Measurements from ENCODE around the gene DUSP10.
A peak's percentile ranks its signal among the peaks of the same experiment; 100 is the strongest.

Gene DUSP10

DNA sequence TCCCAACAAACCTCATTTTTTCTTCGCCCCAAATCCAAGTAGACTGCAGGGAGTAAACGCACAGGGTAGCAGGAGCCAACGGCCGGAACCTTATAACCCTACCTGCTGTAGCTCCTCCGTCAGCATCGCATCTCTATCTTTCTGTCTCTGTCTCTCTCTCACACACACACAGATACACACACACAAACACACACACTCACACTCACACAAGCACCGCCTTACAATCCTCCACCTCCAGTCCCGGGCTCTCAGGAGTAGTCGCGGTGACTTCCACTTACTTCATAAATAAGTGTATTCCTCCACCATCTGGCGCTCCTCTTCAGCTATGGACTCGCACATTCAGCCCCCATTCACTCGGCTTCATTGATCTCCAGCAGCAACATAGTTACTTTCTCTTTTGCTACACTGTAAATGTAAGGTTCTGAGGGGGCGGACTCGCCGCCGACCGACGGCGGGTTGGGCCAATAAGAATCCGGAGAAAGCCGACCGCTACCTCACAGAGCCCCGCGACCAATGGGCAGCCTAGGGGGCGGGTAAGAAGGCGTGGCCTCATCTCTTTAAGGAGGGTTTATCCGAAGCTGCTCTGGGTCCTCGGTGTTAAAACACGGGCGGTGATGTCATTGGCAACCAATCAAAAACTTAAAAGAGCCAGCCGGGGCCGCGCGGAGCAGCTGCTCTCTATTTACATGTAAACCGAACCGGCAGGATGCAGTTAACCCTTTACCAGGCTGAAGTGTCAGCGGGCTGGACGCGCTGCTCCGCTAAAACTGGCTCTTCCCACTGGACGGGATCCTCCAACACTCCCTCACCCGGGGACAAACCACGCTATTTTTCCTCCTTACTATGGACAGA lies at the start of gene DUSP10:
Gene DUSP10 (minus strand): TSS at position 387 of the 852 bp plus-strand sequence. CDS start 2,345 bp downstream, outside the sequence.
- ATAC-seq (replicated peaks; ENCODE audit: extremely low read depth, poor library complexity, severe bottlenecking) (peak; percentile 83), DNase-seq (ENCODE audit: low spot score in 2 of 2) (peak; percentile 97 to 100)
- Mint-ChIP-seq H3K9me3 (no peaks in the 10 kb centered on the region), H3K27ac (ENCODE audit: low read depth) (no peak within 1 kb of the TSS), H3K27me3 (no peaks in the 10 kb centered on the region), H3K4me3 (no peak within 1 kb of the TSS), H3K36me3 (ENCODE audit: insufficient read depth) (peaks cover 18% of the 10 kb centered on the region), H3K4me1 (peaks cover 21% of the 10 kb centered on the region)

DNA sequence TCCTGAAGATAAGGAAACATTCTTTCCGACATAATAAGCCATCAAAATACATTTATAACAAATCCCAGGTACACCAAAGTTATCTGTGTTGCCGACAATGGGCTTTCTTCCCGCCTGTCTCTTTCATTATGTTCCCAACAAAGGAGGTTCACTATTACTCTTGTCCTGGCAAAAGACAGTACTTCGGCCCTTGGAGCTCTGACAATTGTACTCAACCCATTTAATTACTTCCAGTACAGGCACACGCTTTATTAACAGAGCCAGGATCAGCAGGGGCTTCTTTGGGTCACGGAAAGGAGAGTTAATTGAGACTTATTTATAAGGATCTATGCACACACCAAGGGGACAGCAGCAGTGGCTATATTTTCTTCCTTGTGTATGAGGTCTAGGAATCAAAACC lies 46.6 kb upstream of the DUSP10 start:
- H3K4me1 Mint-ChIP-seq: peaks cover 25% of the 10 kb centered on the region
- no peak overlapping the region for H3K4me3 Mint-ChIP-seq
- no peaks in the 10 kb centered on the region for H3K27me3 Mint-ChIP-seq
- no peaks in the 10 kb centered on the region for H3K9me3 Mint-ChIP-seq
- no peak for DNase-seq (ENCODE audit: low spot score in 2 of 2)
- no peak for ATAC-seq (replicated peaks; ENCODE audit: extremely low read depth, poor library complexity, severe bottlenecking)
- peaks cover 3% of the 10 kb centered on the region for H3K36me3 Mint-ChIP-seq (ENCODE audit: insufficient read depth)
- H3K27ac Mint-ChIP-seq (ENCODE audit: low read depth): no peak overlapping the region

DNA sequence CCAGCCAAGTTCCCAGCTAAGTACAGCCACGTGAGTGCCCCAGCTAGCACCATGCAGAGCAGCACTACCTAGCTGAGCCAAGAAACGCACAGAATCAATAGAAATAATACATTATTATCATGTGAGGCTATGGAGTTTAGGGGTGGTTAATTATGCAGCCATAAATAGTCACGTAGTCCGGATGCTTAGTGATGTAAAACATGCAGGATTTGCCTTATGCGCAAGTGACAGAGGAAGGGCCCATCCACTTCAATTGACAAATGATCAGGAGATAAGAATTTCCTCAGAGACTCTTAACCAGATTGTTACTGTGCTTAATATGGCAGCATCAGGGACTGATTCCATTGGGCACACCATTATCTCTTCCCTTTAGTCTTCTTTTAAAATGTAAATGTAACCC lies 44.8 kb upstream of the DUSP10 start:
- H3K36me3 Mint-ChIP-seq (ENCODE audit: insufficient read depth): peaks cover 2% of the 10 kb centered on the region

DNA sequence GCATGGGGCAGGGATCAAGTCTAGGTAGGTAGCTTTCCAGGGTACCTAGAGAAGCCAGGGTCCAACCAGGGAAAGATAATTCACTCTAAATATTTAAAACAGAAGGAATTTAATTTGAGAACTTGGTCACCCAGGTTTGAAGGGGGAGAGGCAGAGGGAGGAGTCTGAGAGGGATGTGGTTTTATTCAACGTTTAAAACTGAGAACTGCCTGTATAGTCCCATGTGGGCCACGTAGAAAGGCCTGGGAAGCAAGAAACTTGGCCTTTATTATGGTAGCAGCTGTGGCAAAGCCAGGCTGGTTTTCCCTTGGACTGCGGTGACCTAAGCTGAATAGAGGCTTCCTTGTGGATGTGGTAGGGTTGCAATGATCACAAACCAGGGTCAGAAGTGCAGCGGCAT lies 42.0 kb upstream of the DUSP10 start:
- peak overlapping the region; percentile 22 for H3K27ac Mint-ChIP-seq (ENCODE audit: low read depth)

More for the DNA sequence above, 44.8 kb upstream of the DUSP10 start:
- no peak for DNase-seq (ENCODE audit: low spot score in 2 of 2)
- Mint-ChIP-seq H3K27me3 (no peaks in the 10 kb centered on the region), H3K4me3 (no peak overlapping the region), H3K4me1 (peaks cover 21% of the 10 kb centered on the region), H3K9me3 (no peaks in the 10 kb centered on the region), H3K27ac (ENCODE audit: low read depth) (no peak overlapping the region)
- ATAC-seq (replicated peaks; ENCODE audit: extremely low read depth, poor library complexity, severe bottlenecking): no peak

GRCh38 chr1:221783437-221783836 lies 41.5 kb upstream of the DUSP10 start:
- peak; percentile 69 for ATAC-seq (replicated peaks; ENCODE audit: extremely low read depth, poor library complexity, severe bottlenecking)
- DNase-seq (ENCODE audit: low spot score in 2 of 2): no peak
- H3K36me3 Mint-ChIP-seq (ENCODE audit: insufficient read depth): peaks cover 3% of the 10 kb centered on the region
- H3K27me3 Mint-ChIP-seq: no peaks in the 10 kb centered on the region
- H3K27ac Mint-ChIP-seq (ENCODE audit: low read depth): peak overlapping the region; percentile 22
- H3K9me3 Mint-ChIP-seq: no peaks in the 10 kb centered on the region
- H3K4me3 Mint-ChIP-seq: peak overlapping the region; percentile 61
- H3K4me1 Mint-ChIP-seq: peaks cover 45% of the 10 kb centered on the region

More for the DNA sequence above, 42.0 kb upstream of the DUSP10 start:
- ATAC-seq (replicated peaks; ENCODE audit: extremely low read depth, poor library complexity, severe bottlenecking): peak; percentile 88
- H3K9me3 Mint-ChIP-seq: no peaks in the 10 kb centered on the region
- H3K4me3 Mint-ChIP-seq: peak overlapping the region; percentile 61
- H3K27me3 Mint-ChIP-seq: no peaks in the 10 kb centered on the region
- no peak for DNase-seq (ENCODE audit: low spot score in 2 of 2)
- H3K36me3 Mint-ChIP-seq (ENCODE audit: insufficient read depth): peaks cover 2% of the 10 kb centered on the region
- peaks cover 40% of the 10 kb centered on the region for H3K4me1 Mint-ChIP-seq

DNA sequence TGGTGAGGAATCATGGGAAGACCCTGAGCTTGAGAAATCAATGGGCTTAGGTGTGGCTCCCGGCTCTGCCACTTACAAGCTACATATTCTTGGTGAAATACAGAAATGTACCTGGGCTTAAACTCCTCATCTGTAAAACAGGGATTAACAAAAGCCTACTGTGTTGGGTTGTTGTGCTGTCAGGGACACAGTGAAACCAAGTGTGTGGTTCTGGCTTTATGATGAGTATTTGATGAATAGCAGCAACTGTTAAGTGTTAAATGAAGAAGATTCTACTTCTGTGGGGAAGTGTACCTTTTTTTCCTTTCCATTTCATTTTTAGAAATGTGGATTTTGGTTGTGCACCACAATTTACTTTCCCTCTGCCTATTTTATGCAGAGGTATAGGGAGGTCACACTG lies 41.1 kb upstream of the DUSP10 start:
- Mint-ChIP-seq H3K4me3 (peak overlapping the region; percentile 61), H3K27ac (ENCODE audit: low read depth) (peak overlapping the region; percentile 22), H3K36me3 (ENCODE audit: insufficient read depth) (peaks cover 3% of the 10 kb centered on the region), H3K9me3 (no peaks in the 10 kb centered on the region), H3K4me1 (peaks cover 50% of the 10 kb centered on the region), H3K27me3 (no peaks in the 10 kb centered on the region)
- ATAC-seq (replicated peaks; ENCODE audit: extremely low read depth, poor library complexity, severe bottlenecking) (no peak), DNase-seq (ENCODE audit: low spot score in 2 of 2) (no peak)

DNA sequence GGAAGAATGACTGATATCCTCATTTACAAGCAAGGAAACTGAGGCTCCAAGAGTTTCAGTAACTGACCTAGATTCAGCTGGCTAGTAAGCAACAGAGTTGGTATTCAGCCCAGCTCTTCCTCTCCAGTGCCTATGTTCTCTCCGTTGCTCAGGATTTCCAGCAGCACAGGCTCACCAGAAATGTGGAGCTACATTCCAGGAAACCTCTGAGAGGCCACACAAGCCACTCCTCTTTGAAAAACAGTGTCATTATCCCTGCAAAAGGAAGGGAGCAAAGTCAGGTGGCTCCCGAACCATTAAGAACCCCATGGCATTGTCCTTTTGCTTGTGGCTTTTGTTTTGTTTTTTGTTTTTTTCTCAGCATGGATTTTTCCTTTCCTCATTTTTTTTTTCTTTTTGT lies 40.6 kb upstream of the DUSP10 start:
- Mint-ChIP-seq H3K4me3 (no peak overlapping the region), H3K4me1 (peaks cover 55% of the 10 kb centered on the region)

DNA sequence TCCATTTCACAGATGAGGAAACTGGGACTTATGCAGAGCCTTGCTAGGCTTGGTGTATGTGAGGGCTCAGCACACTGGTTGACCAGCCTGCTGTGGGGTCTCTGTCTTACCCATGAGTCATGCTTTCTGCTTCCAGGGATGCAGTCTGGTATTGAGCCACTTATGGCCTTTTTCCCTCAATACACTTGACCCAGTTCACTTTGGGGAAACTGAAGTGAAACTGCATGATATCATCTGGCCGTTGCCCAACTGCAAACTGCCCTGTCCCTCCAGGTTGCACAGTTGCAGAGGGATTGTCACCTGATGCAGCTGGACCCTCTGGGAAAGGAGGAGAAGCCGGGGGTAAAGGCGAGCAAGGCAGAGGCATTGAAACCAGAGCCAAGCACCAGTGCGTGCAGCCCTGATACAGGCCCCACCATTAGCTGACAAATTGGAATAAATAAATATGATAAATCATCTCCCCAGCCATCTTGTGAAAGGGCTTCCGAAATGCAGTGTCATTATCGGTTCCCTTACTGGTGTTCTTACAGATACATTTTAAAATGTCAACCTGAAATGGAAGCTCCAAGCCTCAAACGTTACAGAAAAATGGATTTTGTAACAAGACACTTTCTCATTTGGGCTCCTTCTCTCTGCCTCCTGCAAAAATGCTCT lies 39.3 kb upstream of the DUSP10 start:
- H3K27ac Mint-ChIP-seq (ENCODE audit: low read depth): no peak overlapping the region
- DNase-seq (ENCODE audit: low spot score in 2 of 2): no peak
- no peaks in the 10 kb centered on the region for H3K9me3 Mint-ChIP-seq
- no peaks in the 10 kb centered on the region for H3K27me3 Mint-ChIP-seq
- H3K4me3 Mint-ChIP-seq: no peak overlapping the region
- peaks cover 4% of the 10 kb centered on the region for H3K36me3 Mint-ChIP-seq (ENCODE audit: insufficient read depth)
- H3K4me1 Mint-ChIP-seq: peaks cover 65% of the 10 kb centered on the region
- no peak for ATAC-seq (replicated peaks; ENCODE audit: extremely low read depth, poor library complexity, severe bottlenecking)

More for the DNA sequence above, 40.6 kb upstream of the DUSP10 start:
- Mint-ChIP-seq H3K27me3 (no peaks in the 10 kb centered on the region), H3K36me3 (ENCODE audit: insufficient read depth) (peaks cover 2% of the 10 kb centered on the region), H3K27ac (ENCODE audit: low read depth) (no peak overlapping the region), H3K9me3 (no peaks in the 10 kb centered on the region)
- ATAC-seq (replicated peaks; ENCODE audit: extremely low read depth, poor library complexity, severe bottlenecking) (no peak), DNase-seq (ENCODE audit: low spot score in 2 of 2) (no peak)

GRCh38 chr1:221780175-221780574 lies 38.3 kb upstream of the DUSP10 start:
- H3K9me3 Mint-ChIP-seq: no peaks in the 10 kb centered on the region
- H3K27me3 Mint-ChIP-seq: no peaks in the 10 kb centered on the region
- no peak overlapping the region for H3K4me3 Mint-ChIP-seq
- DNase-seq (ENCODE audit: low spot score in 2 of 2) (no peak), ATAC-seq (replicated peaks; ENCODE audit: extremely low read depth, poor library complexity, severe bottlenecking) (no peak)
- peaks cover 4% of the 10 kb centered on the region for H3K36me3 Mint-ChIP-seq (ENCODE audit: insufficient read depth)
- H3K4me1 Mint-ChIP-seq: peaks cover 73% of the 10 kb centered on the region
- H3K27ac Mint-ChIP-seq (ENCODE audit: low read depth): peak overlapping the region; percentile 82

GRCh38 chr1:221779771-221780170 lies 37.9 kb upstream of the DUSP10 start:
- Mint-ChIP-seq H3K36me3 (ENCODE audit: insufficient read depth) (peaks cover 4% of the 10 kb centered on the region), H3K4me1 (peaks cover 73% of the 10 kb centered on the region)
- ATAC-seq (replicated peaks; ENCODE audit: extremely low read depth, poor library complexity, severe bottlenecking): no peak

DNA sequence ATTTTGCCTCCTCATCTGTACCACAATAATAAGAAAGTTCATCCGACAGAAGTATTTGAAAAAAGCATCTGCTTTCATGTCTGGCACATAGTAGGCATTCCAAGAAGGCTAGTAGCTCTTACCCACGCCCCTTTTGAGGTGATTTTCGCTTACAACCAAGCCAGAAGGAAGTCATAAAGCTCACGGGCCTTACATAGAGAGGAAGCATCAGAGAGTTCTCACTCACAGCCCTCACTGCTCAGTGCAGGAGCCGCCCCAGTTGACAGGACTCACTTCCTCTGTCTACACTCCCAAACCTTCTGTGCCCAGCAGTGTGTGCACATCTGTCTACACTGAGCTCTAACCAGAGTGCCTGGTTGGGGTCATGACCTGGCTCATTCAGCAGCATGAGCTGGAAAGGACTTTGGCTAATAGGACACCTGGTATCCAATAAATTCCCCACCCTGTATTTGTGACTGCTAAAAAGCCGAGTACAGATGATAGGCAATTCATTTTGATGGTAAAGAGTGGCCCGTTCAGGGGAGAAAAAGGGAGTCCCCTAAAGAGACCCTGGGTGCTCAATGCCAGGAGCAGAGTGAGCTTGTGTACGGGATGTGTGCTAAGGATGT lies 36.8 kb upstream of the DUSP10 start:
- H3K27ac Mint-ChIP-seq (ENCODE audit: low read depth): peak overlapping the region; percentile 90
- ATAC-seq (replicated peaks; ENCODE audit: extremely low read depth, poor library complexity, severe bottlenecking) (peak; percentile 66), DNase-seq (ENCODE audit: low spot score in 2 of 2) (peak in 1 of 2 donors; percentile 44)
- no peaks in the 10 kb centered on the region for H3K9me3 Mint-ChIP-seq
- peaks cover 4% of the 10 kb centered on the region for H3K36me3 Mint-ChIP-seq (ENCODE audit: insufficient read depth)
- H3K4me1 Mint-ChIP-seq: peaks cover 67% of the 10 kb centered on the region
- H3K4me3 Mint-ChIP-seq: peak overlapping the region; percentile 23
- no peaks in the 10 kb centered on the region for H3K27me3 Mint-ChIP-seq

More at GRCh38 chr1:221779771-221780170, 37.9 kb upstream of the DUSP10 start:
- H3K27ac Mint-ChIP-seq (ENCODE audit: low read depth): peak overlapping the region; percentile 82
- H3K9me3 Mint-ChIP-seq: no peaks in the 10 kb centered on the region
- no peaks in the 10 kb centered on the region for H3K27me3 Mint-ChIP-seq
- DNase-seq (ENCODE audit: low spot score in 2 of 2): no peak
- no peak overlapping the region for H3K4me3 Mint-ChIP-seq

GRCh38 chr1:221778125-221778524 lies 36.2 kb upstream of the DUSP10 start:
- no peaks in the 10 kb centered on the region for H3K27me3 Mint-ChIP-seq
- ATAC-seq (replicated peaks; ENCODE audit: extremely low read depth, poor library complexity, severe bottlenecking): peak; percentile 11
- H3K4me3 Mint-ChIP-seq: peak overlapping the region; percentile 23
- no peaks in the 10 kb centered on the region for H3K9me3 Mint-ChIP-seq
- H3K27ac Mint-ChIP-seq (ENCODE audit: low read depth): peak overlapping the region; percentile 90
- no peak for DNase-seq (ENCODE audit: low spot score in 2 of 2)
- peaks cover 4% of the 10 kb centered on the region for H3K36me3 Mint-ChIP-seq (ENCODE audit: insufficient read depth)
- peaks cover 62% of the 10 kb centered on the region for H3K4me1 Mint-ChIP-seq
